ENCODE results near the gene ANXA7. TPM values are rescaled to one million over a fixed set of nuclear protein-coding genes. Genes with fewer than 3 reads are reported as not detected.
A peak's percentile ranks its signal among the peaks of the same experiment; 100 is the strongest.

The ANXA7 gene
- polyA plus RNA-seq, 3 donors, result 84.6 to 199 (median 173) TPM

DNA sequence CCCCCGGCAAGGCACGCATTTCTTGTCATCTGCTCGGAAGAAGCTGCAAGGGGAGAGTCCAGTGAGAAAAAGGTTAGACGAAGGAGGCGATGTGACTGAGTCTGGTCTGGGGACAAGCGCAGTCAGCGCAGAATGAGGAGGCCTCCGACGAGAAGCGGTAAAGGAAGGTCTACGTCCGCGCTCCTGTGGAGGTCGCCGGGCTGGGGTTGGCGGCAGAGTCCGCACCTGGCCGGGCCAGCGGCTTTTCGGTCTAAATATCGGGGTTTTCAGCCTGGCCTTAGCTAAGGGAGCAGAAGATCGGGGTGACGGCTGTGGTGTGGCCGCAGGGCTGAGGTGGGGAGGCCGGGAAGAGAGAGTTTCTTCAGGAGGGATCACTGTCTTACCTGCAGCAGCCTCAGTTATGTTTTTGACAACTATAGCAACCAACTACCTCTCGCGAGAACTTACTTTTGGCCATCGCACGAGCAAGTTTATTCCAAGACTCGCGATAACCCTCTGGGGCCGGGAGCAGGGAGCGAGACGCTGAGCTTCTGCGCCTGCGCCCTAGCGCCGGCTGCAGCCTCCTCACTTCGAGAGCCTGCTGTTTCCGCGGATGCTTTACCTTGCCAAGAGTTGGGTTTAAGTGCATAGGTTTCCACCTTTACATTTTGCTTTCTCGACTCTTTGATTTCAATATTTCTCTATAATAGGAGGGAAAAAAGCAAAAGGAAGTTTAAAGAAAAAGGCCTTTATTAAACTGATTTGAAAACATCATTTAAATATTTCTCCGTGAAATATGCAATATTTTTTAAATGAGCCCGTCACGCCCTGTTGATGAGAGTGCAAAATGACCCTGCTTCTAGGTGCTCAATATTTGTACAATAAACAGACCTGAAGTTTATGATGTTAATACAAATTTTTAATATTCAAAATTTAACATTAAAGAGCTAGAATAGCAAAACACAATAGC lies 55.3 kb downstream of the ANXA7 start, which contains the start of gene CFAP70:
Gene CFAP70 (minus strand): TSS at position 534 of the 949 bp plus-strand sequence. CDS start 4,068 bp downstream, outside the sequence.
- no peak for TF ChIP-seq CTCF (IDR thresholded peaks at IDR 0.05)
- Histone ChIP-seq H3K79me2 (ENCODE audit: insufficient read depth, low read length) (no peaks in the 10 kb centered on the region), H3K9ac (ENCODE audit: insufficient read depth, low read length, poor library complexity, severe bottlenecking) (peak within 1 kb of the TSS; percentile 81), H3K36me3 (replicated peaks in 1 of 2; ENCODE audit: control insufficient read depth in 1 of 2, insufficient read depth in 2 of 2, low read length in 2 of 2) (no peaks in the 10 kb centered on the region), H3K4me1 (ENCODE audit: control insufficient read depth in 1 of 2, insufficient read depth in 2 of 2, low read length in 2 of 2) (peaks cover 11 to 23% of the 10 kb centered on the region in 2 donors), H3K4me2 (replicated peaks; ENCODE audit: extremely low read depth, low read length, poor library complexity, severe bottlenecking) (peak within 1 kb of the TSS; percentile 96), H3K4me3 (replicated peaks in 1 of 3; ENCODE audit: low read depth in 2 of 3, low read length in 3 of 3) (peak within 1 kb of the TSS; percentile 46 to 77 (median 51)), H2AFZ (ENCODE audit: insufficient read depth, low read depth, low read length, poor library complexity, severe bottlenecking) (peak within 1 kb of the TSS; percentile 96), H4K20me1 (ENCODE audit: insufficient read depth, low read length) (no peaks in the 10 kb centered on the region), H3K27me3 (ENCODE audit: control insufficient read depth in 2 of 2, insufficient read depth in 2 of 2, low read length in 2 of 2) (peaks cover 2 to 5% of the 10 kb centered on the region in 2 donors), H3K9me3 (replicated peaks in 1 of 2; ENCODE audit: control insufficient read depth in 1 of 2, insufficient read depth in 1 of 2, low read length in 2 of 2) (no peaks in the 10 kb centered on the region), H3K27ac (ENCODE audit: low read depth in 1 of 2, low read length in 2 of 2) (peak within 1 kb of the TSS in 1 of 2 donors; percentile 32)
- intact Hi-C loops (cut with micrococcal nuclease), result loop anchor here in 1 of 2 donors (10.0 kb wide), 1 partner anchor 114 kb away; the partner anchor contains the start of gene DNAJC9
- Mint-ChIP-seq H3K27ac (peak within 1 kb of the TSS; percentile 56 to 88 (median 78)), H3K36me3 (peaks cover 0 to 2% of the 10 kb centered on the region in 2 donors), H3K4me3 (peak within 1 kb of the TSS; percentile 95 to 99), H3K9me3 (no peaks in the 10 kb centered on the region), H3K27me3 (ENCODE audit: low read depth in 3 of 3) (peaks cover 10 to 19% (median 16%) of the 10 kb centered on the region in 3 donors), H3K4me1 (peaks cover 27% of the 10 kb centered on the region)
- DNase-seq, result peak; percentile 85 to 91 (median 90)
- WGBS (ENCODE audit: insufficient coverage), result 1% methylated on average over 32 of the region's 45 CpGs

GRCh38 chr10:73357821-73358220 lies 56.0 kb downstream of the ANXA7 start:
- no peak for TF ChIP-seq CTCF (IDR thresholded peaks at IDR 0.05)
- peaks cover 11 to 20% of the 10 kb centered on the region in 2 donors for H3K4me1 ChIP-seq (ENCODE audit: control insufficient read depth in 1 of 2, insufficient read depth in 2 of 2, low read length in 2 of 2)
- H3K79me2 ChIP-seq (ENCODE audit: insufficient read depth, low read length), result no peaks in the 10 kb centered on the region
- H3K9ac ChIP-seq (ENCODE audit: insufficient read depth, low read length, poor library complexity, severe bottlenecking), result peak overlapping the region; percentile 81
- no peak overlapping the region for H3K27ac Mint-ChIP-seq
- no peak for DNase-seq
- H3K9me3 ChIP-seq (replicated peaks in 1 of 2; ENCODE audit: control insufficient read depth in 1 of 2, insufficient read depth in 1 of 2, low read length in 2 of 2), result no peaks in the 10 kb centered on the region
- H3K4me3 Mint-ChIP-seq, result peak overlapping the region; percentile 95 to 99
- H3K4me2 ChIP-seq (replicated peaks; ENCODE audit: extremely low read depth, low read length, poor library complexity, severe bottlenecking), result peak overlapping the region; percentile 96
- H3K27ac ChIP-seq (ENCODE audit: low read depth in 1 of 2, low read length in 2 of 2), result peak overlapping the region in 1 of 2 donors; percentile 32
- no peaks in the 10 kb centered on the region for H4K20me1 ChIP-seq (ENCODE audit: insufficient read depth, low read length)
- intact Hi-C loops (cut with micrococcal nuclease), result loop anchor here in 1 of 2 donors (10.0 kb wide), 1 partner anchor 113 kb away; the partner anchor contains the start of gene DNAJC9
- peak overlapping the region; percentile 46 to 77 (median 51) for H3K4me3 ChIP-seq (replicated peaks in 1 of 3; ENCODE audit: low read depth in 2 of 3, low read length in 3 of 3)
- peaks cover 2 to 5% of the 10 kb centered on the region in 2 donors for H3K27me3 ChIP-seq (ENCODE audit: control insufficient read depth in 2 of 2, insufficient read depth in 2 of 2, low read length in 2 of 2)
- peaks cover 24% of the 10 kb centered on the region for H3K4me1 Mint-ChIP-seq
- peaks cover 10 to 19% (median 16%) of the 10 kb centered on the region in 3 donors for H3K27me3 Mint-ChIP-seq (ENCODE audit: low read depth in 3 of 3)
- H2AFZ ChIP-seq (ENCODE audit: insufficient read depth, low read depth, low read length, poor library complexity, severe bottlenecking), result peak overlapping the region; percentile 96
- H3K36me3 Mint-ChIP-seq, result no peaks in the 10 kb centered on the region
- H3K36me3 ChIP-seq (replicated peaks in 1 of 2; ENCODE audit: control insufficient read depth in 1 of 2, insufficient read depth in 2 of 2, low read length in 2 of 2), result no peaks in the 10 kb centered on the region
- H3K9me3 Mint-ChIP-seq, result no peaks in the 10 kb centered on the region
- WGBS (ENCODE audit: insufficient coverage), result 30% methylated on average over 4 of the region's 5 CpGs

All from CD14-positive monocyte (primary cell).